H9 (cell line): Measurements from ENCODE around the gene RASA3. TPM values are rescaled to one million over a fixed set of nuclear protein-coding genes. Genes with fewer than 3 reads are reported as not detected.

Source experiments
- DNase-seq: peaks from one replicate; pipeline ENCODE4 v3.0.0-alpha.2; 2017
- H2AFZ ChIP-seq: one replicate; pipeline ENCODE4 v1.6.1; 2013; ENCODE audit warnings: mild to moderate bottlenecking, low read length, control low read depth, moderate library complexity
- H2AK5ac ChIP-seq: 2 replicates; pipeline ENCODE4 v1.6.1; 2013; ENCODE audit warnings: low read length, control low read depth, mixed read lengths; ENCODE audit not compliant: insufficient read length
- H2BK120ac ChIP-seq: one replicate; pipeline ENCODE4 v1.6.1; 2013; ENCODE audit warnings: low read depth, mild to moderate bottlenecking, low read length, control low read depth, inconsistent platforms; ENCODE audit not compliant: poor library complexity, severe bottlenecking
- H2BK12ac ChIP-seq: 2 replicates; pipeline ENCODE4 v1.6.1; 2013; ENCODE audit warnings: low read length, control low read depth, mixed read lengths, low read depth; ENCODE audit not compliant: insufficient read length
- H2BK15ac ChIP-seq: 2 replicates; pipeline ENCODE4 v1.6.1; 2013; ENCODE audit warnings: low read depth, low read length, control low read depth
- H2BK20ac ChIP-seq: one replicate; pipeline ENCODE4 v1.6.1; 2013; ENCODE audit warnings: low read depth, mild to moderate bottlenecking, low read length, control low read depth, inconsistent platforms; ENCODE audit not compliant: poor library complexity, severe bottlenecking
- H2BK5ac ChIP-seq: 2 replicates; pipeline ENCODE4 v1.6.1; 2013; ENCODE audit warnings: low read length, control low read depth, mixed read lengths; ENCODE audit not compliant: insufficient read length
- H3K14ac ChIP-seq: 2 replicates; pipeline ENCODE4 v1.6.1; 2013; ENCODE audit warnings: low read length, control low read depth; ENCODE audit not compliant: insufficient read depth
- H3K18ac ChIP-seq: 2 replicates; pipeline ENCODE4 v1.6.1; 2013; ENCODE audit warnings: low read depth, mild to moderate bottlenecking, mixed read lengths, low read length, control low read depth; ENCODE audit not compliant: insufficient read length
- H3K23ac ChIP-seq: 2 replicates; pipeline ENCODE4 v1.6.1; 2013; ENCODE audit warnings: low read length, control low read depth, mixed read lengths, low read depth; ENCODE audit not compliant: insufficient read length
- H3K23me2 ChIP-seq: 2 replicates; pipeline ENCODE4 v1.6.1; 2013; ENCODE audit warnings: low read depth, mild to moderate bottlenecking, mixed read lengths, low read length, control low read depth; ENCODE audit not compliant: insufficient read length, poor library complexity, severe bottlenecking
- H3K27ac ChIP-seq: 2 replicates; pipeline ENCODE4 v1.5.1; 2013; ENCODE audit warnings: low read length, control low read depth, mixed read lengths, low read depth; ENCODE audit not compliant: insufficient read length
- H3K27me3 ChIP-seq: 2 replicates; pipeline ENCODE4 v1.6.1; 2013; ENCODE audit warnings: low read length, control low read depth, inconsistent platforms; ENCODE audit not compliant: insufficient read depth
- H3K4ac ChIP-seq: 2 replicates; pipeline ENCODE4 v1.6.1; 2013; ENCODE audit warnings: low read depth, mild to moderate bottlenecking, control low read depth, inconsistent platforms, low read length, moderate library complexity
- H3K4me1 ChIP-seq: 2 replicates; pipeline ENCODE4 v1.6.1; 2013; ENCODE audit warnings: low read length, control low read depth, inconsistent platforms; ENCODE audit not compliant: insufficient read depth
- H3K4me2 ChIP-seq: 2 replicates; pipeline ENCODE4 v1.6.1; 2013; ENCODE audit warnings: low read length, control low read depth, mixed read lengths; ENCODE audit not compliant: insufficient read length, insufficient read depth
- H3K56ac ChIP-seq: 2 replicates; pipeline ENCODE4 v1.6.1; 2013; ENCODE audit warnings: low read depth, mild to moderate bottlenecking, mixed read lengths, low read length, control low read depth; ENCODE audit not compliant: insufficient read length
- H3K79me1 ChIP-seq: 2 replicates; pipeline ENCODE4 v1.6.1; 2013; ENCODE audit warnings: low read depth, mild to moderate bottlenecking, moderate library complexity, low read length, control low read depth, inconsistent platforms; ENCODE audit not compliant: insufficient read depth, poor library complexity, severe bottlenecking
- H3K79me2 ChIP-seq: 2 replicates; pipeline ENCODE4 v1.6.1; 2013; ENCODE audit warnings: low read length, control low read depth, inconsistent platforms; ENCODE audit not compliant: insufficient read depth
- H3K9ac ChIP-seq: 2 replicates; pipeline ENCODE4 v1.6.1; 2013; ENCODE audit warnings: low read length, control low read depth, mixed read lengths; ENCODE audit not compliant: insufficient read length; ENCODE audit errors: extremely low read depth
- H3K9me3 ChIP-seq: one replicate; pipeline ENCODE4 v1.6.1; 2013; ENCODE audit warnings: low read depth, low read length, inconsistent platforms; ENCODE audit not compliant: control insufficient read depth
- H3T11ph ChIP-seq: one replicate; pipeline ENCODE4 v1.6.1; 2013; ENCODE audit warnings: mild to moderate bottlenecking, low read length, control low read depth, inconsistent platforms
- H4K20me1 ChIP-seq: one replicate; pipeline ENCODE4 v1.6.1; 2013; ENCODE audit not compliant: control insufficient read depth, insufficient read length, insufficient read depth
- H4K5ac ChIP-seq: 2 replicates; pipeline ENCODE4 v1.6.1; 2013; ENCODE audit warnings: low read depth, mild to moderate bottlenecking, mixed read lengths, low read length, control low read depth; ENCODE audit not compliant: insufficient read length
- H4K8ac ChIP-seq: replicated peaks from 2 replicates; pipeline ENCODE4 v1.6.1; 2013; ENCODE audit warnings: low read length, control low read depth, mixed read lengths, low read depth; ENCODE audit not compliant: insufficient read length
- H4K91ac ChIP-seq: 2 replicates; pipeline ENCODE4 v1.6.1; 2013; ENCODE audit warnings: low read depth, mild to moderate bottlenecking, moderate library complexity, mixed read lengths, low read length, control low read depth; ENCODE audit not compliant: insufficient read length
- H3K27ac Mint-ChIP-seq, 3 experiments: 2 replicates in 2 of 3; 3 replicates in 1 of 3; pipeline ENCODE4 v1.8.0; 2020 to 2021; ENCODE audit warnings: mixed read lengths in 3 of 3, mild to moderate bottlenecking in 1 of 3, moderate library complexity in 1 of 3
- H3K27me3 Mint-ChIP-seq: 2 replicates; pipeline ENCODE4 v1.8.0; 2021; ENCODE audit warnings: low read depth, mild to moderate bottlenecking, moderate library complexity, mixed read lengths
- H3K36me3 Mint-ChIP-seq, 3 experiments: 2 replicates in 2 of 3; 3 replicates in 1 of 3; pipeline ENCODE4 v1.8.0; 2020 to 2021; ENCODE audit warnings: low read depth in 3 of 3, mixed read lengths in 3 of 3; ENCODE audit not compliant: insufficient read depth in 1 of 3
- H3K4me1 Mint-ChIP-seq, 2 experiments: 2 replicates each; pipeline ENCODE4 v1.8.0; 2020; ENCODE audit warnings: mixed read lengths in 2 of 2
- H3K4me3 Mint-ChIP-seq, 2 experiments: 2 replicates in 1 of 2; 3 replicates in 1 of 2; pipeline ENCODE4 v1.8.0; 2020 to 2021; ENCODE audit warnings: mild to moderate bottlenecking in 2 of 2, mixed read lengths in 2 of 2, moderate library complexity in 1 of 2
- H3K9me3 Mint-ChIP-seq, 2 experiments: 2 replicates in 1 of 2; 3 replicates in 1 of 2; pipeline ENCODE4 v1.8.0; 2020; ENCODE audit warnings: mild to moderate bottlenecking in 2 of 2, mixed read lengths in 2 of 2, moderate library complexity in 1 of 2
- CTCF ChIP-seq: fragments of 200-600 bp; sonication (generic); conservative IDR thresholded peaks from 3 replicates; pipeline ENCODE4 v1.8.0; 2021; ENCODE audit warnings: antibody characterized with exemption, mild to moderate bottlenecking
- WGBS: extraction: QIAGEN DNeasy Blood & Tissue Kit; methylation state at CpG from one replicate; pipeline ENCODE4 v1.1.7; 2013; ENCODE audit warnings: missing lambda C conversion rate, low lambda C conversion rate, mixed read lengths; ENCODE audit not compliant: insufficient read length; ENCODE audit errors: extremely low coverage; 5-methylcytosine and 5-hydroxymethylcytosine counted together
- total RNA-seq: library from RNA; stranded (reverse); gene quantifications from 2 replicates; pipeline ENCODE4 v1.2.1, GENCODE V29; 2021

The RASA3 gene
- total RNA-seq, 1 experiment from 2014 or later, result 12.3 TPM

GRCh38 chr13:113952983-113953520 lies 179.4 kb downstream of the RASA3 start:
- Mint-ChIP-seq H3K27ac (no peak overlapping the region), H3K27me3 (peaks cover 13% of the 10 kb centered on the region), H3K4me3 (no peak overlapping the region), H3K36me3 (peaks cover under 1 to 24% (median 7%) of the 10 kb centered on the region in 3 experiments), H3K4me1 (peaks cover 0 to 5% of the 10 kb centered on the region in 2 experiments; a peak in 2 of 4 replicates), H3K9me3 (peaks cover 29 to 32% of the 10 kb centered on the region in 2 experiments)
- H3K4ac ChIP-seq, result no peak overlapping the region
- DNase-seq, result no peak
- no peak overlapping the region for H3K56ac ChIP-seq
- no peak overlapping the region; the same call in 1 of the 2 replicates for H3K14ac ChIP-seq
- no peak overlapping the region for H3K23ac ChIP-seq
- no peak overlapping the region for H3K27ac ChIP-seq
- no peaks in the 10 kb centered on the region for H3K23me2 ChIP-seq
- no peak for TF ChIP-seq CTCF
- H4K91ac ChIP-seq, result no peak overlapping the region
- no peak overlapping the region for H2BK120ac ChIP-seq
- no peak overlapping the region for H2BK5ac ChIP-seq
- WGBS, result no CpG with 5 or more reads among the region's 18 CpGs
- H2AFZ ChIP-seq, result no peak overlapping the region
- H4K5ac ChIP-seq, result no peak overlapping the region
- H3T11ph ChIP-seq, result no peak overlapping the region
- H3K4me2 ChIP-seq, result no peak overlapping the region
- H4K8ac ChIP-seq, result no peak overlapping the region
- H3K79me2 ChIP-seq, result no peaks in the 10 kb centered on the region
- no peak overlapping the region for H3K9ac ChIP-seq
- no peaks in the 10 kb centered on the region for H3K79me1 ChIP-seq
- H3K18ac ChIP-seq, result no peak overlapping the region
- no peaks in the 10 kb centered on the region for H3K27me3 ChIP-seq
- H2BK12ac ChIP-seq, result no peak overlapping the region
- no peak overlapping the region; the same call in 1 of the 2 replicates for H2BK15ac ChIP-seq
- H3K9me3 ChIP-seq, result no peaks in the 10 kb centered on the region
- no peaks in the 10 kb centered on the region for H3K4me1 ChIP-seq
- H2AK5ac ChIP-seq, result no peak overlapping the region
- no peaks in the 10 kb centered on the region for H4K20me1 ChIP-seq
- H2BK20ac ChIP-seq, result no peak overlapping the region
